ENCODE measurements around the gene TUBA8.
"Not testable (repeated sequence)": the region's sequence is repeated elsewhere in the genome, so short reads cannot be mapped to it uniquely, and the experiment has no call there.

Gene TUBA8

GRCh38 chr22:18110194-18110953, at the start of gene TUBA8:
Gene TUBA8, plus strand, starts transcription at chr22:18110809. Its CDS starts 57 bp downstream, at chr22:18110866.
- DNase-seq = peak; percentile 36

GRCh38 chr22:18062421-18062820, 48.2 kb upstream of the TUBA8 start:
- DNase-seq = no peak

- DNase-seq = no peak
These were observed 47.3 kb upstream of the TUBA8 start for GRCh38 chr22:18063306-18063705.

GRCh38 chr22:18063715-18064114, 46.9 kb upstream of the TUBA8 start:
- DNase-seq = not testable (repeated sequence)

GRCh38 chr22:18064636-18065035, 46.0 kb upstream of the TUBA8 start:
- no peak for DNase-seq

GRCh38 chr22:18065256-18065655, 45.4 kb upstream of the TUBA8 start:
- DNase-seq = no peak

- DNase-seq = no peak
These were observed 44.3 kb upstream of the TUBA8 start for GRCh38 chr22:18066181-18066859.

- DNase-seq = no peak
These were observed 43.5 kb upstream of the TUBA8 start for GRCh38 chr22:18067121-18067520.

GRCh38 chr22:18067548-18068341, 42.9 kb upstream of the TUBA8 start:
- DNase-seq = no peak

- DNase-seq = no peak
These were observed 42.1 kb upstream of the TUBA8 start for GRCh38 chr22:18068381-18068988.

GRCh38 chr22:18069041-18069440, 41.6 kb upstream of the TUBA8 start:
- no peak for DNase-seq

GRCh38 chr22:18070041-18070440, 40.6 kb upstream of the TUBA8 start:
- no peak for DNase-seq

- DNase-seq = no peak
These were observed 39.9 kb upstream of the TUBA8 start for GRCh38 chr22:18070556-18071306.

- not testable (repeated sequence) for DNase-seq
These were observed 39.2 kb upstream of the TUBA8 start for GRCh38 chr22:18071307-18071967.

GRCh38 chr22:18071968-18072310, 38.7 kb upstream of the TUBA8 start:
- DNase-seq = no peak

- DNase-seq = no peak
These were observed 37.1 kb upstream of the TUBA8 start for GRCh38 chr22:18073467-18073866.

- DNase-seq = not testable (repeated sequence)
These were observed 36.7 kb upstream of the TUBA8 start for GRCh38 chr22:18073927-18074326.

GRCh38 chr22:18075101-18075719, 35.4 kb upstream of the TUBA8 start:
- no peak for DNase-seq

GRCh38 chr22:18075720-18076497, 34.7 kb upstream of the TUBA8 start:
- peak; percentile 67 for DNase-seq

GRCh38 chr22:18077087-18077638, 33.4 kb upstream of the TUBA8 start:
- DNase-seq = no peak

All from NCI-H345 (cell line).